H9 (cell line): ENCODE results near the gene ZNF490. TPM values are rescaled to one million over a fixed set of nuclear protein-coding genes. Genes with fewer than 3 reads are reported as not detected.

Source experiments
- DNase-seq: peaks from one replicate; pipeline ENCODE4 v3.0.0-alpha.2; 2017
- H2AFZ ChIP-seq: one replicate; pipeline ENCODE4 v1.6.1; 2013; ENCODE audit warnings: mild to moderate bottlenecking, low read length, control low read depth, moderate library complexity
- H2AK5ac ChIP-seq: 2 replicates; pipeline ENCODE4 v1.6.1; 2013; ENCODE audit warnings: low read length, control low read depth, mixed read lengths; ENCODE audit not compliant: insufficient read length
- H2BK120ac ChIP-seq: one replicate; pipeline ENCODE4 v1.6.1; 2013; ENCODE audit warnings: low read depth, mild to moderate bottlenecking, low read length, control low read depth, inconsistent platforms; ENCODE audit not compliant: poor library complexity, severe bottlenecking
- H2BK12ac ChIP-seq: 2 replicates; pipeline ENCODE4 v1.6.1; 2013; ENCODE audit warnings: low read length, control low read depth, mixed read lengths, low read depth; ENCODE audit not compliant: insufficient read length
- H2BK15ac ChIP-seq: 2 replicates; pipeline ENCODE4 v1.6.1; 2013; ENCODE audit warnings: low read depth, low read length, control low read depth
- H2BK20ac ChIP-seq: one replicate; pipeline ENCODE4 v1.6.1; 2013; ENCODE audit warnings: low read depth, mild to moderate bottlenecking, low read length, control low read depth, inconsistent platforms; ENCODE audit not compliant: poor library complexity, severe bottlenecking
- H2BK5ac ChIP-seq: 2 replicates; pipeline ENCODE4 v1.6.1; 2013; ENCODE audit warnings: low read length, control low read depth, mixed read lengths; ENCODE audit not compliant: insufficient read length
- H3K14ac ChIP-seq: 2 replicates; pipeline ENCODE4 v1.6.1; 2013; ENCODE audit warnings: low read length, control low read depth; ENCODE audit not compliant: insufficient read depth
- H3K18ac ChIP-seq: 2 replicates; pipeline ENCODE4 v1.6.1; 2013; ENCODE audit warnings: low read depth, mild to moderate bottlenecking, mixed read lengths, low read length, control low read depth; ENCODE audit not compliant: insufficient read length
- H3K23ac ChIP-seq: 2 replicates; pipeline ENCODE4 v1.6.1; 2013; ENCODE audit warnings: low read length, control low read depth, mixed read lengths, low read depth; ENCODE audit not compliant: insufficient read length
- H3K23me2 ChIP-seq: 2 replicates; pipeline ENCODE4 v1.6.1; 2013; ENCODE audit warnings: low read depth, mild to moderate bottlenecking, mixed read lengths, low read length, control low read depth; ENCODE audit not compliant: insufficient read length, poor library complexity, severe bottlenecking
- H3K27ac ChIP-seq: 2 replicates; pipeline ENCODE4 v1.5.1; 2013; ENCODE audit warnings: low read length, control low read depth, mixed read lengths, low read depth; ENCODE audit not compliant: insufficient read length
- H3K27me3 ChIP-seq: 2 replicates; pipeline ENCODE4 v1.6.1; 2013; ENCODE audit warnings: low read length, control low read depth, inconsistent platforms; ENCODE audit not compliant: insufficient read depth
- H3K4ac ChIP-seq: 2 replicates; pipeline ENCODE4 v1.6.1; 2013; ENCODE audit warnings: low read depth, mild to moderate bottlenecking, control low read depth, inconsistent platforms, low read length, moderate library complexity
- H3K4me1 ChIP-seq: 2 replicates; pipeline ENCODE4 v1.6.1; 2013; ENCODE audit warnings: low read length, control low read depth, inconsistent platforms; ENCODE audit not compliant: insufficient read depth
- H3K4me2 ChIP-seq: 2 replicates; pipeline ENCODE4 v1.6.1; 2013; ENCODE audit warnings: low read length, control low read depth, mixed read lengths; ENCODE audit not compliant: insufficient read length, insufficient read depth
- H3K56ac ChIP-seq: 2 replicates; pipeline ENCODE4 v1.6.1; 2013; ENCODE audit warnings: low read depth, mild to moderate bottlenecking, mixed read lengths, low read length, control low read depth; ENCODE audit not compliant: insufficient read length
- H3K79me1 ChIP-seq: 2 replicates; pipeline ENCODE4 v1.6.1; 2013; ENCODE audit warnings: low read depth, mild to moderate bottlenecking, moderate library complexity, low read length, control low read depth, inconsistent platforms; ENCODE audit not compliant: insufficient read depth, poor library complexity, severe bottlenecking
- H3K79me2 ChIP-seq: 2 replicates; pipeline ENCODE4 v1.6.1; 2013; ENCODE audit warnings: low read length, control low read depth, inconsistent platforms; ENCODE audit not compliant: insufficient read depth
- H3K9ac ChIP-seq: 2 replicates; pipeline ENCODE4 v1.6.1; 2013; ENCODE audit warnings: low read length, control low read depth, mixed read lengths; ENCODE audit not compliant: insufficient read length; ENCODE audit errors: extremely low read depth
- H3K9me3 ChIP-seq: one replicate; pipeline ENCODE4 v1.6.1; 2013; ENCODE audit warnings: low read depth, low read length, inconsistent platforms; ENCODE audit not compliant: control insufficient read depth
- H3T11ph ChIP-seq: one replicate; pipeline ENCODE4 v1.6.1; 2013; ENCODE audit warnings: mild to moderate bottlenecking, low read length, control low read depth, inconsistent platforms
- H4K20me1 ChIP-seq: one replicate; pipeline ENCODE4 v1.6.1; 2013; ENCODE audit not compliant: control insufficient read depth, insufficient read length, insufficient read depth
- H4K5ac ChIP-seq: 2 replicates; pipeline ENCODE4 v1.6.1; 2013; ENCODE audit warnings: low read depth, mild to moderate bottlenecking, mixed read lengths, low read length, control low read depth; ENCODE audit not compliant: insufficient read length
- H4K8ac ChIP-seq: replicated peaks from 2 replicates; pipeline ENCODE4 v1.6.1; 2013; ENCODE audit warnings: low read length, control low read depth, mixed read lengths, low read depth; ENCODE audit not compliant: insufficient read length
- H4K91ac ChIP-seq: 2 replicates; pipeline ENCODE4 v1.6.1; 2013; ENCODE audit warnings: low read depth, mild to moderate bottlenecking, moderate library complexity, mixed read lengths, low read length, control low read depth; ENCODE audit not compliant: insufficient read length
- H3K27ac Mint-ChIP-seq, 3 experiments: 2 replicates in 2 of 3; 3 replicates in 1 of 3; pipeline ENCODE4 v1.8.0; 2020 to 2021; ENCODE audit warnings: mixed read lengths in 3 of 3, mild to moderate bottlenecking in 1 of 3, moderate library complexity in 1 of 3
- H3K27me3 Mint-ChIP-seq: 2 replicates; pipeline ENCODE4 v1.8.0; 2021; ENCODE audit warnings: low read depth, mild to moderate bottlenecking, moderate library complexity, mixed read lengths
- H3K36me3 Mint-ChIP-seq, 3 experiments: 2 replicates in 2 of 3; 3 replicates in 1 of 3; pipeline ENCODE4 v1.8.0; 2020 to 2021; ENCODE audit warnings: low read depth in 3 of 3, mixed read lengths in 3 of 3; ENCODE audit not compliant: insufficient read depth in 1 of 3
- H3K4me1 Mint-ChIP-seq, 2 experiments: 2 replicates each; pipeline ENCODE4 v1.8.0; 2020; ENCODE audit warnings: mixed read lengths in 2 of 2
- H3K4me3 Mint-ChIP-seq, 2 experiments: 2 replicates in 1 of 2; 3 replicates in 1 of 2; pipeline ENCODE4 v1.8.0; 2020 to 2021; ENCODE audit warnings: mild to moderate bottlenecking in 2 of 2, mixed read lengths in 2 of 2, moderate library complexity in 1 of 2
- H3K9me3 Mint-ChIP-seq, 2 experiments: 2 replicates in 1 of 2; 3 replicates in 1 of 2; pipeline ENCODE4 v1.8.0; 2020; ENCODE audit warnings: mild to moderate bottlenecking in 2 of 2, mixed read lengths in 2 of 2, moderate library complexity in 1 of 2
- CTCF ChIP-seq: fragments of 200-600 bp; sonication (generic); conservative IDR thresholded peaks from 3 replicates; pipeline ENCODE4 v1.8.0; 2021; ENCODE audit warnings: antibody characterized with exemption, mild to moderate bottlenecking
- WGBS: extraction: QIAGEN DNeasy Blood & Tissue Kit; methylation state at CpG from one replicate; pipeline ENCODE4 v1.1.7; 2013; ENCODE audit warnings: missing lambda C conversion rate, low lambda C conversion rate, mixed read lengths; ENCODE audit not compliant: insufficient read length; ENCODE audit errors: extremely low coverage; 5-methylcytosine and 5-hydroxymethylcytosine counted together
- total RNA-seq: library from RNA; stranded (reverse); gene quantifications from 2 replicates; pipeline ENCODE4 v1.2.1, GENCODE V29; 2021

The ZNF490 gene
- total RNA-seq, 1 experiment from 2014 or later, result 10.1 TPM

GRCh38 chr19:12641456-12641855 lies 30.8 kb upstream of the ZNF490 start:
- H3K23ac ChIP-seq, result no peak overlapping the region
- no peak for TF ChIP-seq CTCF
- Mint-ChIP-seq H3K9me3 (peaks cover 3 to 4% of the 10 kb centered on the region in 2 experiments; a peak in 3 of 5 replicates), H3K27me3 (peaks cover 12% of the 10 kb centered on the region), H3K4me3 (no peak overlapping the region), H3K36me3 (peaks cover 2 to 4% (median 2%) of the 10 kb centered on the region in 3 experiments; a peak in 2 of 7 replicates), H3K4me1 (peaks cover 2 to 3% of the 10 kb centered on the region in 2 experiments; a peak in 1 of 4 replicates), H3K27ac (no peak overlapping the region)
- H3K9ac ChIP-seq, result no peak overlapping the region
- no peaks in the 10 kb centered on the region for H4K20me1 ChIP-seq
- no peak overlapping the region for H2BK12ac ChIP-seq
- H2BK120ac ChIP-seq, result no peak overlapping the region
- no peak overlapping the region for H2BK15ac ChIP-seq
- no peak overlapping the region for H2AFZ ChIP-seq
- no peak overlapping the region for H3K27ac ChIP-seq
- no peaks in the 10 kb centered on the region for H3K79me1 ChIP-seq
- H3K23me2 ChIP-seq, result peaks cover 4% of the 10 kb centered on the region
- no peak overlapping the region for H2BK5ac ChIP-seq
- WGBS, result no CpG with 5 or more reads among the region's 13 CpGs
- H2AK5ac ChIP-seq, result no peak overlapping the region
- H3T11ph ChIP-seq, result no peak overlapping the region
- H2BK20ac ChIP-seq, result no peak overlapping the region
- H3K9me3 ChIP-seq, result no peaks in the 10 kb centered on the region
- no peak overlapping the region for H3K14ac ChIP-seq
- H3K56ac ChIP-seq, result no peak overlapping the region
- H4K8ac ChIP-seq, result no peak overlapping the region
- H4K5ac ChIP-seq, result no peak overlapping the region
- H4K91ac ChIP-seq, result no peak overlapping the region
- no peaks in the 10 kb centered on the region for H3K27me3 ChIP-seq
- no peak overlapping the region for H3K4me2 ChIP-seq
- no peaks in the 10 kb centered on the region for H3K4me1 ChIP-seq
- H3K4ac ChIP-seq, result no peak overlapping the region
- no peak for DNase-seq
- H3K18ac ChIP-seq, result no peak overlapping the region
- no peaks in the 10 kb centered on the region for H3K79me2 ChIP-seq
